Thymus (tissue), 11 donors: ENCODE data around the gene KCNK1. TPM values are rescaled to one million over a fixed set of nuclear protein-coding genes. Genes with fewer than 3 reads are reported as not detected.

Experiments used
- DNase-seq, 9 donors: peaks; one replicate each; pipeline ENCODE4 v3.0.0-alpha.2; 2013; ENCODE audit warnings: low spot score in 9 of 9, low read depth in 6 of 9, missing footprints in 1 of 9
- H3K27ac ChIP-seq, 2 donors: one replicate each; pipeline ENCODE4 v1.5.1; 2013; ENCODE audit warnings: control low read depth in 1 of 2, low read depth in 1 of 2, low read length in 1 of 2, mild to moderate bottlenecking in 1 of 2, moderate library complexity in 1 of 2
- H3K27me3 ChIP-seq, 2 donors: one replicate each; pipeline ENCODE4 v1.5.1; 2013; ENCODE audit warnings: low read length in 1 of 2; ENCODE audit not compliant: control insufficient read depth in 2 of 2, insufficient read depth in 1 of 2
- H3K36me3 ChIP-seq, 2 donors: one replicate each; pipeline ENCODE4 v1.5.1; 2013; ENCODE audit warnings: low read length in 1 of 2, mild to moderate bottlenecking in 1 of 2, moderate library complexity in 1 of 2; ENCODE audit not compliant: control insufficient read depth in 2 of 2, insufficient read depth in 2 of 2
- H3K4me1 ChIP-seq, 2 donors: one replicate each; pipeline ENCODE4 v1.5.1; 2013; ENCODE audit warnings: low read length in 2 of 2; ENCODE audit not compliant: control insufficient read depth in 2 of 2, insufficient read depth in 2 of 2
- H3K4me3 ChIP-seq, 2 donors: one replicate each; pipeline ENCODE4 v1.5.1; 2013; ENCODE audit warnings: low read length in 2 of 2, control low read depth in 1 of 2, mild to moderate bottlenecking in 1 of 2
- H3K9me3 ChIP-seq, 2 donors: one replicate each; pipeline ENCODE4 v1.5.1; 2013; ENCODE audit warnings: low read length in 1 of 2, mild to moderate bottlenecking in 1 of 2; ENCODE audit not compliant: control insufficient read depth in 2 of 2, insufficient read depth in 1 of 2
- WGBS: extraction: QIAGEN DNeasy Blood & Tissue Kit; methylation state at CpG from one replicate; pipeline ENCODE4 v1.1.7; 2013; 5-methylcytosine and 5-hydroxymethylcytosine counted together
- polyA plus RNA-seq: library from polyadenylated mRNA; stranded (reverse); fragments of 200-250 nt; gene quantifications from one replicate; pipeline ENCODE4 v1.2.3, GENCODE V29; 2013
- total RNA-seq: library from RNA; stranded (reverse); fragments of 120-200 nt; gene quantifications from one replicate; pipeline ENCODE4 v1.2.4, GENCODE V29; 2013
- donor health status: healthy.

The KCNK1 gene
- total and polyA plus RNA-seq, 2 donors, result 0.66 to 6.3 TPM

DNA sequence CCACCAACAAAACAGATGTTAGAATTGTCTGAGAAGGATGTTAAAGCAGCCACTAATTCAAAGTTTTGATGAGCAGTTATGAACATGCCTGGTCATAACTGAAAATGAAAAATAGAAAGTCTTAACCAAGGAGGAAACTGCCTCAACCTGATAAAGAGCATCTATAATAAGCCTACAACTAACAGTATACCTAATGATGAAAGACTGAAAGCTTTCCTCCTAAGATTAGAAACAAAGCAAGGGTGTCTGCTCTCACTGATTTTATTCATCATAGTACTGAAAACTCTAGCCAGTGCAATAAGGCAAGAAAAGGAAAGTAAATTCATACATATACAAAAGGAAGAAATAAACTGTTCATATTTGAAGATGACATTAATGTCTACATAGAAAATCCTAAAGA lies 82.0 kb downstream of the KCNK1 start:
- H3K4me3 ChIP-seq, result no peak overlapping the region
- no peak for DNase-seq

DNA sequence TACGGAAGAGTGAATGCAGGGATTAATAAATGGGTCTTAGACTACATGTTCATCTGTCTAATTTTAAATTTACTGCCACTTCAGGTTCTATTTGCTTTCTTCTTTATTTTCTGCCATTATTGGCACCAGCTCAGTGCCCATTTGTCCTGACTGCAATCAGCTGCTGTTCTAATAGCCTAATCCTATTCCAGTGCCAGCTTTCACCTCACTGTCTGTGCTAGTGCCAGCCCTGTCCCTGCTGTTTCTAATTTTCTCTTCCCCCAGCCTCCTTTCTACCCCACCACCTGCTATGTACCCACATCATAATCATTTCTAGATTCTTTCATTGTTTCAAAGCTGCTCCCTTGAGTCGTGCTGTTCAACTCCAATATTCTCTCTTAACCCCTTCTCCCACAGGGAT lies 86.4 kb downstream of the KCNK1 start:
- 94% methylated on average over 2 of the region's 2 CpGs for WGBS
- H3K9me3 ChIP-seq, result no peaks in the 10 kb centered on the region
- no peaks in the 10 kb centered on the region for H3K4me1 ChIP-seq
- H3K4me3 ChIP-seq, result no peak overlapping the region
- no peak overlapping the region for H3K27ac ChIP-seq
- H3K27me3 ChIP-seq, result no peaks in the 10 kb centered on the region
- no peaks in the 10 kb centered on the region for H3K36me3 ChIP-seq
- DNase-seq, result no peak

More for the DNA sequence above, 82.0 kb downstream of the KCNK1 start:
- no peaks in the 10 kb centered on the region for H3K4me1 ChIP-seq
- no peaks in the 10 kb centered on the region for H3K36me3 ChIP-seq
- H3K27me3 ChIP-seq, result no peaks in the 10 kb centered on the region
- H3K27ac ChIP-seq, result no peak overlapping the region
- no peaks in the 10 kb centered on the region for H3K9me3 ChIP-seq

DNA sequence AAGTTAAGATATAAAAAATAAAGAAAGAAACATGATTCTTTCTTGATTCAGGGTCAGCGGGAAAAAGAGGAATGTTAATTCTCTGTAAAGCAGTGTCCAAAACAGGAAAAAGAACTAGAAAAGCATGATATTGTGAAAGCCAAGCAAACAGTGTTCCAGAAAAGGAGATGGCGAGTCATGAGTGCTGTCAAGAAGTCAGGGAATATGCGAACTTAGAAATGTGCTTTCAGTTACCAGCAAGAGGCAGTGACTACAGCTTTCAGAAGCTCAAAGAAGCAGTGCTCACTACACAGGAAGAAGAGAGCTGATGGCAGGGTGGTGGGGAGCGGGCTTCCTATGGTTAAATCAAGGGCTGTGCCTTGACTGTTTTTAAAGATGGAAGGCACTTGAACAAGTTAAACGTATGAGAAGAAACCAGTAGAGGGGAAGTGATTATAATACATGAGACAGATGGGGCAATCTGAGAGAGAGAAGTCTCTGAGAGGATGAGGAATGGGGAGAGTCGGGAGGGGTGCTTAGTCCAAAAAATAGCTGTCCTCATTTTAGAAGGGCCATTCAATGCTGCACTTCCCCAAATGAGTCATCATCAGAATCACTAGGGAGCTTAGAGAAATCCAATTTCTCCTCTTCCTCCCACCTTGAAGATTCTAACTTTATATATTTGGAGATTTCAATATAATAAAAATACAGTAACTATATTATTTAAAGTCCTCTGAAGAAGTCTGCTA lies 90.4 kb downstream of the KCNK1 start:
- no peak for DNase-seq
- Histone ChIP-seq H3K4me1 (no peaks in the 10 kb centered on the region), H3K9me3 (no peaks in the 10 kb centered on the region), H3K36me3 (no peaks in the 10 kb centered on the region), H3K27me3 (no peaks in the 10 kb centered on the region), H3K27ac (no peak overlapping the region), H3K4me3 (no peak overlapping the region)
- 84% methylated on average over 6 of the region's 6 CpGs for WGBS

DNA sequence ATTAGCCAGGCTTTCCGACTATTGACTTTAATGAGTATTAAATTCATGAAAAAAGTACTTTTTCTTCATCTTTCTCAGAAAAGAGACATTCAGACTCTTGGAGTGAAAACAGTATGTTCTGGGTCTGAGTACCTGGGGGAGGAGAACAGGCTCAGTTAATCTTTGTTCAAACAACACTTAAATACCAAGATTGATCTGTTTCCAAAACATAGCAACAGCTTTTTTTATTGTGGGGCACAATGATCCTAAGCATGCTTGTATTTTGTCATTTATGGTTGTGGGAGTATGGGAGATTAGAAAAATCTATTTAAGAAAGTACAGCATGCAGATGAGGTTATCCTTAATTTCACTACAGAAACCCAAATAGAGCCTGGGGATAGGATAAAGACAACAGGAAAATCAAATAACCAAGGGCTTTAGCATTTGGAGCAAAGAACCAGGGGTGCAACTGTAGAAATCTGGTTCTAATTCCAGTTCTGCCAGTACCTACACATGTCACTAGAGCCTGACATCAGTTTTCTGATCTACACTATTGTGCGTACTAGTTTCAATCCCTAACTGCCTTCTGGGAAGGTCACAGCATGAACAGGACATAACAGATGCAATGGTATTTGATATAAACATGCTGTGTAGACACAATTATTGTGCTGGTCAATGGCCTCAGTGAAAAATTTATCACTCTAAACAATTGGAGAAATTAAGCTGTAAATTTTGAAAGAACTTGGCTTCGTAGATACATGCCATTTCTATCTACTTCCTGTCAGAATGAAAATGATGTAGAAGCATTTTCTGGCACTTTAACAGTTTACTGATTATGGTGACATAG lies 91.2 kb downstream of the KCNK1 start:
- H3K9me3 ChIP-seq, result no peaks in the 10 kb centered on the region
- no peak overlapping the region for H3K27ac ChIP-seq
- H3K27me3 ChIP-seq, result no peaks in the 10 kb centered on the region
- H3K4me1 ChIP-seq, result no peaks in the 10 kb centered on the region
- no peak for DNase-seq
- no peaks in the 10 kb centered on the region for H3K36me3 ChIP-seq
- H3K4me3 ChIP-seq, result no peak overlapping the region
- 86% methylated on average over 3 of the region's 3 CpGs for WGBS

- no peaks in the 10 kb centered on the region for H3K36me3 ChIP-seq
- H3K4me3 ChIP-seq, result no peak overlapping the region
- no peak overlapping the region for H3K27ac ChIP-seq
- H3K27me3 ChIP-seq, result no peaks in the 10 kb centered on the region
- H3K9me3 ChIP-seq, result no peaks in the 10 kb centered on the region
- 90% methylated on average over 4 of the region's 4 CpGs for WGBS
- H3K4me1 ChIP-seq, result no peaks in the 10 kb centered on the region
- peak in 1 of 9 donors; percentile 4 for DNase-seq
Measured at GRCh38 chr1:233707153-233707879, 93.4 kb downstream of the KCNK1 start.

DNA sequence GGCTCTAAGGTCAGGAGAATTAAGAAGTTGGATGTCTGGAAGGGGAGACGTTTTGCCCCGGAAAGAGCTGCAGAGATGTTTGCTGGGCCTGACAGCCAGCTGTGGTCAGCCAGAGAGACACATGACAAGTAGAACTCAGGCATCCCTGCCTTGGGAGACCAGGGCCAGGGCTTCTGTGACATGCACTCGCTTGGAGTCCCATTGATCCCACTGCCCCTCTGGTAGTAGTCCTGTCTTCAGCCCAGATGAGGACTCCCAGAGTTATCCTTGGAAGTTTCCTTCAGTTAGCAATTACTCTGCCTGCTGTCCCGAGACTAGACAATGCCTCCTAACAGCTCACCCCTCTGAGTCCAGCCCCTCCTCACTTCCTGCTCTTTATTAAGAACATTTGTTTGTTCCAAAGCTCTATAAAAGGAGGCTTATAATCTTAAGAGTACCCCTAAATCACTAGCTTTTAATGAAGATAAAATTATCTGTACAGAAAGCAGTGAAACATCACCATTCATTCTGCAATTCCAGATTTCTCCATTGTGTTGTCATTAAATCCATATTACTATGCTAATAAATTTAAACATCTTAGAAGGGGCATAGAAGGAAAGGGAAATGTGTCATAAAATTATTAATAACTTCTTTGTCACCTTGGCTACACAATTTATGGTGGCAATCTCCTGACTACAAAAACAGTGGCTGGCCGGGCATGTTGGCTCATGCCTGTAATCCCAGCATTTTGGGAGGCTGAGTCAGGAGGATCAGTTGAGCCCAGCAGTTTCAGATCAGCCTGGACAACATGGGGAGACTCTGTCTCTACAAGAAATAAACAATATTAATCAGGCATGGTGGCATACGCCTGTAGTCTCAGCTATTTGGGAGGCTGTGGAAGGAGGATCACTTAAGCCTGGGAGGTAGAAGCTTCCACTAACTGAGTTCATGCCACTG lies 94.2 kb downstream of the KCNK1 start:
- Histone ChIP-seq H3K36me3 (no peaks in the 10 kb centered on the region), H3K4me1 (no peaks in the 10 kb centered on the region), H3K4me3 (no peak overlapping the region), H3K27ac (no peak overlapping the region), H3K27me3 (no peaks in the 10 kb centered on the region), H3K9me3 (no peaks in the 10 kb centered on the region)
- DNase-seq, result no peak
- WGBS, result 76% methylated on average over 6 of the region's 6 CpGs

DNA sequence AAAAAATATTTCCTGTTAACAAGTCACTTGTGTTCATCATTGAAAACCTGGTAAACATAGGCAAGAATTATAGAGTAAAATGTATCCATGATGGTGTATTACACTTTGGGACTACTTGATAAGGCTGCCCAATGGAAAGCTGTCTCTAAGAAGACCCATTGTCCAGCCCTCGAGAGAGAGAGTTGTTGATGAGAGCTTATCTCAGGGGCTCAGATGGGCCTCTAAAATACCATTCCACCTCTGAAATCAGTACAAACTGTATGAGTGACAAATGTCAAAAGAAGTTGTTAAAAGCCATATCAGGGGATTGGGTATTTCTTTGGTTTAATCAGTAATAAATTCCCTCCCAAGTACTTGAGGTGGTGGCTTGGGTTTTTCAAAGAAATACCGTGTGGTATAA lies 96.1 kb downstream of the KCNK1 start:
- H3K4me1 ChIP-seq, result no peaks in the 10 kb centered on the region
- H3K36me3 ChIP-seq, result no peaks in the 10 kb centered on the region
- DNase-seq, result no peak
- no peaks in the 10 kb centered on the region for H3K9me3 ChIP-seq
- 92% methylated on average over 2 of the region's 2 CpGs for WGBS
- H3K27ac ChIP-seq, result no peak overlapping the region
- no peak overlapping the region for H3K4me3 ChIP-seq
- H3K27me3 ChIP-seq, result no peaks in the 10 kb centered on the region

- no peaks in the 10 kb centered on the region for H3K4me1 ChIP-seq
- no peak overlapping the region for H3K4me3 ChIP-seq
- H3K27ac ChIP-seq, result no peak overlapping the region
- no peak for DNase-seq
- no peaks in the 10 kb centered on the region for H3K36me3 ChIP-seq
- no peaks in the 10 kb centered on the region for H3K27me3 ChIP-seq
- H3K9me3 ChIP-seq, result no peaks in the 10 kb centered on the region
- WGBS, result 70% methylated on average over 1 of the region's 1 CpG
Measured at GRCh38 chr1:233710507-233710906, 96.6 kb downstream of the KCNK1 start.
